Measurements from ENCODE around the gene DCAF11. TPM values are rescaled to one million over a fixed set of nuclear protein-coding genes. Genes with fewer than 3 reads are reported as not detected.
A peak's percentile ranks its signal among the peaks of the same experiment; 100 is the strongest.

DCAF11 gene
- total RNA-seq, 1 donor from 2014 or later = 66.5 TPM

DNA sequence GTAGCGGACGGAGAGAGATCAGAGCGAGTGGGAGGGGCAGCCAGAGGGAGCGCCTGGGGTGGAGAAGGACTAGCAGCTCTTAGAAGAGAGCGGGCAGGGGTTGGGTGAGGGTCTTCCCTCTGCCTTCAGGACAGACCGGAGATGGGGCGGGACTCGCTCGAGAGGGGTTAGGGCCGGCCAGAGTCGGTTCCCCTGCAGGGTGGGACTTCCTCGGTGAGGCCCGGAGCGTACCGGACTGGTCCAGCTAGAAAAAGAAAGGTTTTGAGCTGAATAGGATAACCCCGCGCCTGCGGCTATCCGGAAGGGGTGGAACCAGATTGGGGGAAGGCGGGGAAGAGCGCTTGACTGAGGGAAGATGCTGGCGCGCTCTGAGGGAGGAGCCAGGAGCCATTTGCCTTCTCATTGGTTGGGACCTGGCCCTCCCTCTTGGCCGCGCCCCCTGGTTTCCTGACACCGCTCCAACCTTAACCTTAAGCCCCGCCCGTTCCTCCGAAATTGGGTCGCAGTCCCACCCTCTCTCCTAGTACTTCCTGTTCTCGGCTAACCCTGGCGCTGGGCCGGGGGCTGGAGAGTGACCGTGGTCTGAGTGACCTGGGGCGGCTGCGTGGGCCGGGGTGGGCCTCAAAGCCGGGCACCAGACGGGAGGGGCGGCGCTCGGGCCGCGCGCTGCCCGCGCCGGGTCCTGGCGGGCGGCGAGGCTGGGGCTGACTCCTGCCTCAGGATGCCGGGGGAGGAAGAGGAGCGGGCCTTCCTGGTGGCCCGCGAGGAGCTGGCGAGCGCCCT, 32.6 kb downstream of the DCAF11 start, which contains the start of gene RNF31:
Gene RNF31 (plus strand): TSS at position 521 of the 783 bp plus-strand sequence. CDS start 201 bp downstream, at position 722.
- Histone ChIP-seq H3K4me1 (peaks cover 10% of the 10 kb centered on the region), H2AFZ (replicated peaks) (peak within 1 kb of the TSS; percentile 81), H3K79me2 (ENCODE audit: low read depth) (peaks cover 33% of the 10 kb centered on the region), H4K20me1 (ENCODE audit: low read depth) (peaks cover 15% of the 10 kb centered on the region), H3K4me2 (peak within 1 kb of the TSS; percentile 100), H3K4me3 (peak within 1 kb of the TSS; percentile 90), H3F3A (ENCODE audit: low read depth) (peaks cover 11% of the 10 kb centered on the region), H3K27ac (peak within 1 kb of the TSS; percentile 61), H3K9ac (peak within 1 kb of the TSS; percentile 88), H3K9me3 (ENCODE audit: low read depth) (no peaks in the 10 kb centered on the region), H3K36me3 (no peaks in the 10 kb centered on the region), H3K27me3 (no peaks in the 10 kb centered on the region)
- peak; percentile 99 for DNase-seq (ENCODE audit: low spot score)
- no peaks in the 10 kb centered on the region for H3K27me3 Mint-ChIP-seq (ENCODE audit: insufficient read depth, low read depth)
- H3K4me3 Mint-ChIP-seq = peak within 1 kb of the TSS; percentile 99
- peaks cover 10% of the 10 kb centered on the region for H3K36me3 Mint-ChIP-seq
- peaks cover 23% of the 10 kb centered on the region for H3K4me1 Mint-ChIP-seq
- peak within 1 kb of the TSS; percentile 91 for H3K27ac Mint-ChIP-seq
- TF ChIP-seq, protein P1, sequence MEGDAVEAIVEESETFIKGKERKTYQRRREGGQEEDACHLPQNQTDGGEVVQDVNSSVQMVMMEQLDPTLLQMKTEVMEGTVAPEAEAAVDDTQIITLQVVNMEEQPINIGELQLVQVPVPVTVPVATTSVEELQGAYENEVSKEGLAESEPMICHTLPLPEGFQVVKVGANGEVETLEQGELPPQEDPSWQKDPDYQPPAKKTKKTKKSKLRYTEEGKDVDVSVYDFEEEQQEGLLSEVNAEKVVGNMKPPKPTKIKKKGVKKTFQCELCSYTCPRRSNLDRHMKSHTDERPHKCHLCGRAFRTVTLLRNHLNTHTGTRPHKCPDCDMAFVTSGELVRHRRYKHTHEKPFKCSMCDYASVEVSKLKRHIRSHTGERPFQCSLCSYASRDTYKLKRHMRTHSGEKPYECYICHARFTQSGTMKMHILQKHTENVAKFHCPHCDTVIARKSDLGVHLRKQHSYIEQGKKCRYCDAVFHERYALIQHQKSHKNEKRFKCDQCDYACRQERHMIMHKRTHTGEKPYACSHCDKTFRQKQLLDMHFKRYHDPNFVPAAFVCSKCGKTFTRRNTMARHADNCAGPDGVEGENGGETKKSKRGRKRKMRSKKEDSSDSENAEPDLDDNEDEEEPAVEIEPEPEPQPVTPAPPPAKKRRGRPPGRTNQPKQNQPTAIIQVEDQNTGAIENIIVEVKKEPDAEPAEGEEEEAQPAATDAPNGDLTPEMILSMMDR (IDR thresholded peaks at IDR 0.05) = no peak
- TF ChIP-seq EZH2phosphoT487 (IDR thresholded peaks at IDR 0.05) (no peak), EZH2 (IDR thresholded peaks at IDR 0.05) (no peak)
- H3K9me3 Mint-ChIP-seq = no peaks in the 10 kb centered on the region

DNA sequence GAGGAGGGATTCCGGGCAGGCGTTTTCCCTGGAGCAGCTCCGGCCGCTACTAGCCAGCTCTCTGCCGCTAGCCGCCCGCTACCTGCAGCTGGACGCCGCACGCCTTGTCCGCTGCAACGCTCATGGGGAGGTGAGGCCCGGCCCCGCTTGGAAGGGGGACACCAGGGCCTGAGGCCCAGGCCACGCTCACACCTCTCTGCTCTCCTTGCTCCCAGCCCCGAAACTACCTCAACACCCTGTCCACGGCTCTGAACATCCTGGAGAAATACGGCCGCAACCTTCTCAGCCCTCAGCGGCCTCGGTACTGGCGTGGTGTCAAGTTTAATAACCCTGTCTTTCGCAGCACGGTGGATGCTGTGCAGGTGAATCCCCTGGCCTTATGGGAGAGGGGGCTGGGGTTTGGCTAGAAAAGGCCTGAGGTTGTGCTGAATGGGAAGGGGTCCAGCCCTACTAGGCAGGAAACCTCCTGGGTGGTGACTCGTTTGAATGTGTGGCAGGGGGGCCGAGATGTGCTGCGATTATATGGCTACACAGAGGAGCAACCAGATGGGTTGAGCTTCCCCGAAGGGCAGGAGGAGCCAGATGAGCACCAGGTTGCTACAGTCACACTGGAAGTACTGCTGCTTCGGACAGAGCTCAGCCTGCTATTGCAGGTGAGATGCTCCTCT, 33.3 kb downstream of the DCAF11 start:
- Histone ChIP-seq H3K27me3 (no peaks in the 10 kb centered on the region), H2AFZ (replicated peaks) (peak overlapping the region; percentile 81), H3K27ac (no peak overlapping the region), H3K36me3 (no peaks in the 10 kb centered on the region), H3K4me3 (peak overlapping the region; percentile 90), H3K9ac (peak overlapping the region; percentile 88), H3K4me2 (peak overlapping the region; percentile 100), H3K9me3 (ENCODE audit: low read depth) (no peaks in the 10 kb centered on the region), H3F3A (ENCODE audit: low read depth) (peaks cover 4% of the 10 kb centered on the region), H3K79me2 (ENCODE audit: low read depth) (peaks cover 33% of the 10 kb centered on the region), H4K20me1 (ENCODE audit: low read depth) (peaks cover 15% of the 10 kb centered on the region), H3K4me1 (peaks cover 10% of the 10 kb centered on the region)
- H3K9me3 Mint-ChIP-seq = no peaks in the 10 kb centered on the region
- peaks cover 10% of the 10 kb centered on the region for H3K36me3 Mint-ChIP-seq
- H3K27ac Mint-ChIP-seq = peak overlapping the region; percentile 50
- TF ChIP-seq, protein P1 (IDR thresholded peaks at IDR 0.05) = no peak
- TF ChIP-seq EZH2 (IDR thresholded peaks at IDR 0.05) (no peak), EZH2phosphoT487 (IDR thresholded peaks at IDR 0.05) (no peak)
- H3K27me3 Mint-ChIP-seq (ENCODE audit: insufficient read depth, low read depth) = no peaks in the 10 kb centered on the region
- peaks cover 19% of the 10 kb centered on the region for H3K4me1 Mint-ChIP-seq
- peak overlapping the region; percentile 99 for H3K4me3 Mint-ChIP-seq
- no peak for DNase-seq (ENCODE audit: low spot score)

DNA sequence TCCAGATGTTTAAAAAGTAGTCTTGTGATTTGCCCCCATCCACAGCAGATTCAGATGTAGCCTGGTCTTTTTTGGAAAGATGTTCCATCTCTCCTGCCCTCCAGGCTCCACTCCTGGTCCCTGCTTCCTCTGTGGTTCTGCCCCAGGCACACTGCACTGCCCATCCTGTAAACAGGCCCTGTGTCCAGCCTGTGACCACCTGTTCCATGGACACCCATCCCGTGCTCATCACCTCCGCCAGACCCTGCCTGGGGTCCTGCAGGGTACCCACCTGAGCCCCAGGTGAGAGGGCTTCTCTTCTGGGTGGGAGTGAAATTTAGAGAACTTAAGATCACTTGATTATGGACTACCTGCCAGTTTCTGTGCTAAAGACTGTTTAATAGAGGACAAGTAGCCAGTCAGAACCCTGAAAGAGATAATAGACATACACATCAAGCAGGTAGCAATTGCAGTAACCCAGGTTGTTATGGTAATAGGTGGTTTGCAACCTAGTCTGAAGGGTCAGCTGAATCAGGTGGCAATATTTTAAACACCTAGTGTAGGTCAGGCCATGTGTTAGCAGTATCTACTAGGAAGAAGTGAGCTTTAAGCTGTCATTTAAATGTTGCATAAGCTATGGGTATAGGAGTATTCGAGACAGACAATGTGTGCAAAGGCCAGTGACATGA, 34.9 kb downstream of the DCAF11 start:
- Mint-ChIP-seq H3K27me3 (ENCODE audit: insufficient read depth, low read depth) (no peaks in the 10 kb centered on the region), H3K4me3 (peak overlapping the region; percentile 99), H3K27ac (no peak overlapping the region), H3K4me1 (peaks cover 19% of the 10 kb centered on the region), H3K9me3 (no peaks in the 10 kb centered on the region), H3K36me3 (peaks cover 8% of the 10 kb centered on the region)
- TF ChIP-seq EZH2phosphoT487 (IDR thresholded peaks at IDR 0.05) = no peak
- TF ChIP-seq, protein P1 (IDR thresholded peaks at IDR 0.05) = no peak
- H3K36me3 ChIP-seq = peaks cover under 1% of the 10 kb centered on the region
- no peak overlapping the region for H3K4me2 ChIP-seq
- no peaks in the 10 kb centered on the region for H3K27me3 ChIP-seq
- DNase-seq (ENCODE audit: low spot score) = no peak
- H4K20me1 ChIP-seq (ENCODE audit: low read depth) = peaks cover 15% of the 10 kb centered on the region
- H3K27ac ChIP-seq = no peak overlapping the region
- no peaks in the 10 kb centered on the region for H3K9me3 ChIP-seq (ENCODE audit: low read depth)
- H3K79me2 ChIP-seq (ENCODE audit: low read depth) = peaks cover 33% of the 10 kb centered on the region
- peaks cover 4% of the 10 kb centered on the region for H3F3A ChIP-seq (ENCODE audit: low read depth)
- no peak overlapping the region for H2AFZ ChIP-seq (replicated peaks)
- no peak overlapping the region for H3K9ac ChIP-seq
- no peak overlapping the region for H3K4me3 ChIP-seq
- peaks cover 10% of the 10 kb centered on the region for H3K4me1 ChIP-seq

All from neural progenitor cell (in vitro differentiated cells).